Esophagus muscularis mucosa (tissue), 3 donors: ENCODE measurements around the gene COL8A2.

Source experiments
- CTCF ChIP-seq, 3 experiments: fragments of 200-600 bp in 2 of 3; fragments of 450-650 bp in 1 of 3; sonication (generic) in 2 of 3; IDR thresholded peaks; one replicate each; pipeline ENCODE4 v1.5.1; 2017 to 2019; ENCODE audit warnings: antibody characterized with exemption in 3 of 3, mild to moderate bottlenecking in 2 of 3, moderate library complexity in 1 of 3
- POLR2AphosphoS5 ChIP-seq, 2 donors: sonication (generic); formaldehyde crosslinking; IDR thresholded peaks; one replicate each; pipeline ENCODE4 v1.6.1; 2017; ENCODE audit warnings: antibody characterized with exemption in 2 of 2

- TF ChIP-seq CTCF (IDR thresholded peaks at IDR 0.05) (no peak), POLR2AphosphoS5 (IDR thresholded peaks at IDR 0.05) (no peak)
Measured at GRCh38 chr1:36053978-36054377, 71.0 kb downstream of the COL8A2 start.
